ENCODE measurements around the gene CPNE2. TPM values are rescaled to one million over a fixed set of nuclear protein-coding genes. Genes with fewer than 3 reads are reported as not detected.
A peak's percentile ranks its signal among the peaks of the same experiment; 100 is the strongest.

Gene CPNE2
- total and polyA plus RNA-seq, 8 donors: 49.4 to 72.1 (median 67.5) TPM

- no peak for DNase-seq
- H3K9me3 ChIP-seq: no peaks in the 10 kb centered on the region
- no peak for TF ChIP-seq CTCF (IDR thresholded peaks at IDR 0.05)
- peak overlapping the region in 1 of 2 donors; percentile 18 for H3K27ac ChIP-seq
- no peak overlapping the region for H3K4me3 ChIP-seq
- no peak for ATAC-seq
- intact Hi-C loops (cut with DNase I): no loop called here
- H3K27me3 ChIP-seq: no peaks in the 10 kb centered on the region
- H3K4me1 ChIP-seq: peaks cover 0 to 66% of the 10 kb centered on the region in 2 donors
- no peaks in the 10 kb centered on the region for H3K36me3 ChIP-seq
Measured at GRCh38 chr16:57190136-57190535, 97.8 kb downstream of the CPNE2 start.

- intact Hi-C loops (cut with DNase I): no loop called here
- Histone ChIP-seq H3K4me3 (no peak overlapping the region), H3K4me1 (peaks cover 0 to 65% of the 10 kb centered on the region in 2 donors), H3K27ac (no peak overlapping the region), H3K9me3 (no peaks in the 10 kb centered on the region), H3K36me3 (no peaks in the 10 kb centered on the region), H3K27me3 (no peaks in the 10 kb centered on the region)
- no peak for TF ChIP-seq CTCF (IDR thresholded peaks at IDR 0.05)
- DNase-seq (no peak), ATAC-seq (no peak)
Measured at GRCh38 chr16:57191056-57191571, 98.7 kb downstream of the CPNE2 start.

GRCh38 chr16:57192146-57192545 lies 99.8 kb downstream of the CPNE2 start:
- H3K9me3 ChIP-seq: no peaks in the 10 kb centered on the region
- TF ChIP-seq CTCF (IDR thresholded peaks at IDR 0.05): no peak
- peaks cover 0 to 60% of the 10 kb centered on the region in 2 donors for H3K4me1 ChIP-seq
- no peak overlapping the region for H3K27ac ChIP-seq
- H3K36me3 ChIP-seq: no peaks in the 10 kb centered on the region
- ATAC-seq: no peak
- H3K4me3 ChIP-seq: no peak overlapping the region
- intact Hi-C loops (cut with DNase I): no loop called here
- DNase-seq: no peak
- no peaks in the 10 kb centered on the region for H3K27me3 ChIP-seq

- ATAC-seq (no peak), DNase-seq (no peak)
- peaks cover 0 to 53% of the 10 kb centered on the region in 2 donors for H3K4me1 ChIP-seq
- intact Hi-C loops (cut with DNase I): no loop called here
- no peaks in the 10 kb centered on the region for H3K9me3 ChIP-seq
- no peak overlapping the region for H3K4me3 ChIP-seq
- no peaks in the 10 kb centered on the region for H3K27me3 ChIP-seq
- no peak overlapping the region for H3K27ac ChIP-seq
- H3K36me3 ChIP-seq: no peaks in the 10 kb centered on the region
- no peak for TF ChIP-seq CTCF (IDR thresholded peaks at IDR 0.05)
Measured at GRCh38 chr16:57192720-57193486, 100.5 kb downstream of the CPNE2 start.

- H3K9me3 ChIP-seq: no peaks in the 10 kb centered on the region
- TF ChIP-seq CTCF (IDR thresholded peaks at IDR 0.05): no peak
- no peak for DNase-seq
- intact Hi-C loops (cut with DNase I): no loop called here
- H3K4me1 ChIP-seq: peaks cover 0 to 50% of the 10 kb centered on the region in 2 donors
- H3K27me3 ChIP-seq: no peaks in the 10 kb centered on the region
- ATAC-seq: peak; percentile 71
- H3K4me3 ChIP-seq: no peak overlapping the region
- H3K36me3 ChIP-seq: no peaks in the 10 kb centered on the region
- no peak overlapping the region for H3K27ac ChIP-seq
Measured at GRCh38 chr16:57194512-57194911, 102.1 kb downstream of the CPNE2 start.

Data from left lung (tissue), 10 donors.